ENCODE data around the gene NSRP1.

Gene NSRP1

DNA sequence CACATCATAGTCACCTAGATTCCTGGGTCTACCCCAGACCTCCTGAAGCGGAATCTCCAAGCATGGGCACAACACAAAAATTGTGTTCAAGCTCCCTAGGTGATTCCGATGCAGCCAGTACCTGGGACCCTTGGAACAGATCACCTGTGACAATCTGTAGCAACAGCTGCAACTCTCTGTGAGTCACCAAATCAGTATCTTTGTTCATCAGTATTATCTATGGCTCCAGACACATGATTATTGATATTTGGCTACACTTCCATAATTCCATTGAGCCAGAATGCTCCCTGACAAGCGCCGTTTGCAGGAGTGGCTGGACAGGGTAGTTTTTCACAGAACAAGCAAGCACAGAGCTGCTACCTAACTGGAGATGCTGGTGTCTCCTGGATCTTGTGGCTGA, 102.7 kb downstream of the NSRP1 start:
- CTCF ChIA-PET = no interaction called here
- POLR2A ChIA-PET = no interaction called here
- TF ChIP-seq FOXA1 (IDR thresholded peaks at IDR 0.05) (no peak), CTBP1 (IDR thresholded peaks at IDR 0.05; ENCODE audit: borderline replicate concordance) (no peak), ELF4 (IDR thresholded peaks at IDR 0.05) (no peak), SUZ12 (IDR thresholded peaks at IDR 0.05) (no peak)
- no peak for DNase-seq (ENCODE audit: extremely low spot score)

DNA sequence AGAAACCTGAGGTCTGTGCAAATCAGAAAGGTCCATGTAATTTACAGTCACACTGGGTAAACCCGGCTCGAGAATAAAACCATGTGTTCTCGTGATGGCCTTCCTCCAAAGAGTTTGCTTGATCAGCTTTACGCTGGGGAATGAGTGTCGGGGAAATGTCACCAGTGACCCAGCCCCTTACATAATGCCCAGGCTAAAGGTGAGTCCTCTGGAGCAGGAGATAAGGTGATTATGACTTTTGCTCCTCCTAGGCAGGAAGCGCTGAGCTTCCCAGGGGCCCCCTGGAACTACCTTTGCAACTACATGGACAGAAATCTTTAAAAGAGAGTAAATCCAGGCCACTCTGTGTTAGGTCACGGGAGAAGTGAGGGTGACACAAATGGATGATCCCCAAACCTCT, 103.2 kb downstream of the NSRP1 start:
- no peak for DNase-seq (ENCODE audit: extremely low spot score)

DNA sequence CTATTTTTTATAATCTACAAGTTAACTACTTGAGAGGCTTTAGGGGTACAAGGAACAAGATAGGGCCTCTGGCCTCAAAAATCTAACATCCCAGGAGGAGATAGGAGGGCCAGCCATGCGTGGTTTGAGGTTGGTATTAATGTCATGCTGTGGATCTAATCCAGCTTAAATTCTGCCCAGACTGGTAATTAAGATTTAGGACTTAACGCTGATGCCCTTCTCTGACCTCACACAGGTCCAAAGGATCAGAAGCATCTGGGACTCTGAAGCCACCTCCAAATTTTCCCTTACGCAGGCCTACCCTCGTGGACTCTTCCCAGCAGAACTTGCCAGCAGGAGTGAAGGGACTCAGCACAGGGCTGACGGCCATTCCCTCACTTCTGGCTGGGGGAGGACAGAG, 103.8 kb downstream of the NSRP1 start:
- CTCF ChIA-PET = interaction anchor here (1.0 kb wide), 1 partner anchor 16 kb away, joined by 3 read pairs; no protein-coding TSS in a partner anchor
- DNase-seq (ENCODE audit: extremely low spot score) = no peak
- POLR2A ChIA-PET = no interaction called here
- TF ChIP-seq ZNF384 (IDR thresholded peaks at IDR 0.05) (no peak), NFRKB (IDR thresholded peaks at IDR 0.05) (no peak), BHLHE40 (IDR thresholded peaks at IDR 0.05; ENCODE audit: borderline replicate concordance) (no peak), LEF1 (IDR thresholded peaks at IDR 0.05; ENCODE audit: borderline replicate concordance) (no peak), ELF4 (IDR thresholded peaks at IDR 0.05) (no peak), ARNT (IDR thresholded peaks at IDR 0.05) (no peak), FOXM1 (IDR thresholded peaks at IDR 0.05; ENCODE audit: borderline replicate concordance) (no peak), SUZ12 (IDR thresholded peaks at IDR 0.05) (no peak), CTBP1 (IDR thresholded peaks at IDR 0.05; ENCODE audit: borderline replicate concordance) (no peak)

More for the DNA sequence above, 103.2 kb downstream of the NSRP1 start:
- ChIA-PET CTCF (interaction anchor here (1.0 kb wide), 1 partner anchor 17 kb away, joined by 3 read pairs; no protein-coding TSS in a partner anchor), POLR2A (no interaction called here)
- TF ChIP-seq L3MBTL2 (conservative IDR thresholded peaks at IDR 0.05) (no peak), TARDBP (IDR thresholded peaks at IDR 0.05) (no peak), CTBP1 (IDR thresholded peaks at IDR 0.05; ENCODE audit: borderline replicate concordance) (no peak), ELF4 (IDR thresholded peaks at IDR 0.05) (no peak), ZNF384 (IDR thresholded peaks at IDR 0.05) (no peak), FOXA1 (IDR thresholded peaks at IDR 0.05) (no peak), BHLHE40 (IDR thresholded peaks at IDR 0.05; ENCODE audit: borderline replicate concordance) (no peak), SP1 (IDR thresholded peaks at IDR 0.05) (no peak), ARNT (IDR thresholded peaks at IDR 0.05) (no peak), HDGF (IDR thresholded peaks at IDR 0.05; ENCODE audit: borderline replicate concordance) (no peak), FOXM1 (IDR thresholded peaks at IDR 0.05; ENCODE audit: borderline replicate concordance) (no peak), FOXK2 (IDR thresholded peaks at IDR 0.05) (no peak), LEF1 (IDR thresholded peaks at IDR 0.05; ENCODE audit: borderline replicate concordance) (no peak), NFRKB (IDR thresholded peaks at IDR 0.05) (no peak), SUZ12 (IDR thresholded peaks at IDR 0.05) (no peak)
- TF ChIP-seq, protein P1, sequence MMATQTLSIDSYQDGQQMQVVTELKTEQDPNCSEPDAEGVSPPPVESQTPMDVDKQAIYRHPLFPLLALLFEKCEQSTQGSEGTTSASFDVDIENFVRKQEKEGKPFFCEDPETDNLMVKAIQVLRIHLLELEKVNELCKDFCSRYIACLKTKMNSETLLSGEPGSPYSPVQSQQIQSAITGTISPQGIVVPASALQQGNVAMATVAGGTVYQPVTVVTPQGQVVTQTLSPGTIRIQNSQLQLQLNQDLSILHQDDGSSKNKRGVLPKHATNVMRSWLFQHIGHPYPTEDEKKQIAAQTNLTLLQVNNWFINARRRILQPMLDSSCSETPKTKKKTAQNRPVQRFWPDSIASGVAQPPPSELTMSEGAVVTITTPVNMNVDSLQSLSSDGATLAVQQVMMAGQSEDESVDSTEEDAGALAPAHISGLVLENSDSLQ (IDR thresholded peaks at IDR 0.05) = no peak

DNA sequence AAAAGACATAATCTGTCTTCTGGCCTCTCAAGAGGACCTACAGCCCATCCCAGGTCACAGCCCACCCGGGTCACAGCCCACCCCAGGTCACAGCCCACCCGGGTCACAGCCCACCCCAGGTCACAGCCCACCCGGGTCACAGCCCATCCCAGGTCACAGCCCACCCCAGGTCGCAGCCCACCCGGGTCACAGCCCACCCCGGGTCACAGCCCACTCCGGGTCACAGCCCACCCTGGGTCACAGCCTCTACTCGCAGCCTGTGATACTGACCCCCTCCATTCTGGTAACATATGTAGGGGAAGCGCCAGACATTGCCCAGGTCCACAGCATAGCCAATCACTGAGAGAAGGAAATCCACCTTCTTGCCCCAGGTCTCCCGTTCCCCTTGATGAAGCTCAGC, 104.7 kb downstream of the NSRP1 start:
- CTCF ChIA-PET = no interaction called here
- TF ChIP-seq BHLHE40 (IDR thresholded peaks at IDR 0.05; ENCODE audit: borderline replicate concordance) (no peak), FOXM1 (IDR thresholded peaks at IDR 0.05; ENCODE audit: borderline replicate concordance) (no peak), SUZ12 (IDR thresholded peaks at IDR 0.05) (no peak), FOXA1 (IDR thresholded peaks at IDR 0.05) (no peak), SP1 (IDR thresholded peaks at IDR 0.05) (no peak), FOXK2 (IDR thresholded peaks at IDR 0.05) (no peak), NFRKB (IDR thresholded peaks at IDR 0.05) (no peak)
- TF ChIP-seq, protein P1 (IDR thresholded peaks at IDR 0.05) = no peak
- DNase-seq (ENCODE audit: extremely low spot score) = no peak
- POLR2A ChIA-PET = no interaction called here

DNA sequence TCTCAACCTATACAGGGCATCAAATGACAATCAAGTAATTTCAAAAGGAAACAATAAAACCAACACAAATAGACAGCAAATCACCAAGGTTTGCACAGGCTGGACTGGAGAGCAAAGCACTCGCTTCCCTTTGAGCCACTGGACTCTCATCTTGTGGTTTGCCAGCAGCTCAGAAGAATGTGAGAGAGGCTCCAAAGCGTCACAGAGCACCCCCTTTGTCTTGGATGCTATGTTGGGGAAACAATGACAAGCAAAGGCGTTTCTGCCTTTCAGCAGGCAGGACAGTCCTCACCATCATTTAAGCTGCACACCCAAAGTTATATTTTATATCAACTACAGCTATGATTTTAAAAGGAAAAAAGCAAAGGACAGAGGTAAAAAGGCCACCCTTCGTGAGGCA, 105.6 kb downstream of the NSRP1 start:
- no peak for DNase-seq (ENCODE audit: extremely low spot score)
- ChIA-PET POLR2A (no interaction called here), CTCF (no interaction called here)
- no peak for TF ChIP-seq BHLHE40 (IDR thresholded peaks at IDR 0.05; ENCODE audit: borderline replicate concordance)
- TF ChIP-seq CTBP1 (IDR thresholded peaks at IDR 0.05; ENCODE audit: borderline replicate concordance) = no peak
- no peak for TF ChIP-seq LEF1 (IDR thresholded peaks at IDR 0.05; ENCODE audit: borderline replicate concordance)
- TF ChIP-seq, protein P1 (IDR thresholded peaks at IDR 0.05) = no peak
- no peak for TF ChIP-seq L3MBTL2 (conservative IDR thresholded peaks at IDR 0.05)
- TF ChIP-seq SP1 (IDR thresholded peaks at IDR 0.05) = no peak
- no peak for TF ChIP-seq FOXM1 (IDR thresholded peaks at IDR 0.05; ENCODE audit: borderline replicate concordance)
- TF ChIP-seq ARNT (IDR thresholded peaks at IDR 0.05) = no peak
- TF ChIP-seq FOXA1 (IDR thresholded peaks at IDR 0.05) = no peak
- TF ChIP-seq ELF4 (IDR thresholded peaks at IDR 0.05) = no peak
- TF ChIP-seq TARDBP (IDR thresholded peaks at IDR 0.05) = no peak
- TF ChIP-seq NFRKB (IDR thresholded peaks at IDR 0.05) = no peak
- TF ChIP-seq ZNF384 (IDR thresholded peaks at IDR 0.05) = no peak
- TF ChIP-seq SUZ12 (IDR thresholded peaks at IDR 0.05) = no peak

DNA sequence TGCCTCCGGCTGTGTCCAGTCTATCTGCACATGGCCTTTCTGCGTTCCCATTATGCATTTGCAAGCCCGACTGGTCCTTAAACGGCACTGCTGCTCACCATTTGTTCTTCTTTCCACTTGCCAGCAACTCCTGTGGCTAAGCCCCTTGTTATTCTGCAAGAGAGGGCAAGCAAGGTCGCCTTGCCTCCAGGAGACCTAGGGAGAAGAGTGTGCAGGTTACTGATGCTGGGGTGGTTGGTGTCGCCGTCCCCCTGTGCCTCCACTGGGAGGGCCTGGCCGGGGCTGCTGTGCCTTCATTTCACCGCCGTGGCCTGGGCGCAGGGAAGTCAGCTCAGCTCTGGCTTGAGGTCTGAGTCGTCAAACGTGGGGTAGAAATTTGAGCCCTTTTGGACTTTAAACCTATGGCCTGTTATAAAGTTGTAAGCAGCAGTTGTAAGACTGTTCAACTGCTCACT, 106.1 kb downstream of the NSRP1 start:
- CTCF ChIA-PET = no interaction called here
- TF ChIP-seq FOXM1 (IDR thresholded peaks at IDR 0.05; ENCODE audit: borderline replicate concordance) (no peak), ELF4 (IDR thresholded peaks at IDR 0.05) (no peak), FOXA1 (IDR thresholded peaks at IDR 0.05) (no peak), FOXK2 (IDR thresholded peaks at IDR 0.05) (no peak), BHLHE40 (IDR thresholded peaks at IDR 0.05; ENCODE audit: borderline replicate concordance) (no peak), ZNF384 (IDR thresholded peaks at IDR 0.05) (no peak), SP1 (IDR thresholded peaks at IDR 0.05) (no peak), TARDBP (IDR thresholded peaks at IDR 0.05) (no peak), ARNT (IDR thresholded peaks at IDR 0.05) (no peak), NFRKB (IDR thresholded peaks at IDR 0.05) (no peak)
- TF ChIP-seq, protein P1 (IDR thresholded peaks at IDR 0.05) = no peak
- POLR2A ChIA-PET = no interaction called here
- DNase-seq (ENCODE audit: extremely low spot score) = no peak

Data from HEK293T (cell line).